OCI-LY1 (cell line): ENCODE measurements around the gene TF.

ENCODE experiments used
- EZH2 ChIP-seq: fragments of 200-600 bp; sonication (generic), shearing (Covaris generic); IDR thresholded peaks from 2 replicates; pipeline ENCODE4 v1.8.0; 2017; ENCODE audit warnings: borderline replicate concordance, mixed run types, mild to moderate bottlenecking, antibody characterized with exemption, low read length, moderate library complexity, mixed read lengths
- TF ChIP-seq, protein P1 (sequence below): fragments of 200-600 bp; sonication (generic), shearing (Covaris generic); IDR thresholded peaks from 2 replicates; pipeline ENCODE4 v1.5.1; 2017; ENCODE audit warnings: mild to moderate bottlenecking, antibody characterized with exemption, low read length, moderate library complexity, mixed read lengths

DNA sequence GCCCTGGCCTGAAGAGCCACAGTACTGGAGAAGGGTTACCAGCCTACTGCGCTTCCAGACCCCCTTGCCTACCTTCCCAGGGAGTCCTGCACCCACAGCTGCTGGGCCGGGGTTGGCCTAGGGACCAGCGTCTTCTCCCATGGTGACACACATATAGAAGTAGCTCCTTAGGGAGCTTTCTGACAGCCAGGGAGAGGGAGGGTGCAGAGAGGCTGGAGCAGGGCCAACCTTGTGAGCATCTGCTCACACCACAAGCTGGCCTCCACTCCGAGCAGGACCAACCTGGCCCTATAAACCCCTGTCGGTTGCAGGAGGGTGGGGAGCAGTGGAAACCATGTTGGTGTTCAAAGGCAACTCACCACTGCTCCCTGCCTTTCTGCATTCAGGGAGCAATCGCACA is 94.6 kb downstream of the TF start:
- TF ChIP-seq, protein P1, sequence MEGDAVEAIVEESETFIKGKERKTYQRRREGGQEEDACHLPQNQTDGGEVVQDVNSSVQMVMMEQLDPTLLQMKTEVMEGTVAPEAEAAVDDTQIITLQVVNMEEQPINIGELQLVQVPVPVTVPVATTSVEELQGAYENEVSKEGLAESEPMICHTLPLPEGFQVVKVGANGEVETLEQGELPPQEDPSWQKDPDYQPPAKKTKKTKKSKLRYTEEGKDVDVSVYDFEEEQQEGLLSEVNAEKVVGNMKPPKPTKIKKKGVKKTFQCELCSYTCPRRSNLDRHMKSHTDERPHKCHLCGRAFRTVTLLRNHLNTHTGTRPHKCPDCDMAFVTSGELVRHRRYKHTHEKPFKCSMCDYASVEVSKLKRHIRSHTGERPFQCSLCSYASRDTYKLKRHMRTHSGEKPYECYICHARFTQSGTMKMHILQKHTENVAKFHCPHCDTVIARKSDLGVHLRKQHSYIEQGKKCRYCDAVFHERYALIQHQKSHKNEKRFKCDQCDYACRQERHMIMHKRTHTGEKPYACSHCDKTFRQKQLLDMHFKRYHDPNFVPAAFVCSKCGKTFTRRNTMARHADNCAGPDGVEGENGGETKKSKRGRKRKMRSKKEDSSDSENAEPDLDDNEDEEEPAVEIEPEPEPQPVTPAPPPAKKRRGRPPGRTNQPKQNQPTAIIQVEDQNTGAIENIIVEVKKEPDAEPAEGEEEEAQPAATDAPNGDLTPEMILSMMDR = no peak
- no peak for TF ChIP-seq EZH2
